OCI-LY7 (cell line): Measurements from ENCODE around the gene C3. TPM values are rescaled to one million over a fixed set of nuclear protein-coding genes. Genes with fewer than 3 reads are reported as not detected.

Experiments
- BruUV-seq: library from RNA; stranded (reverse); fragments of 400-500 nt; replicated peaks from 2 replicates; lab custom pipeline; 2021; lab: Mats Ljungman, UMichigan
- CTCF ChIA-PET: fragments of 300-600 bp; sonication (Branson Sonifier 250); formaldehyde crosslinking; loops from one replicate; lab custom pipeline; 2022; ENCODE audit warnings: antibody characterized with exemption; ENCODE audit not compliant: unreplicated experiment; lab: Charles Lee
- POLR2A ChIA-PET: fragments of 300-600 bp; sonication (Branson Sonifier 250); formaldehyde crosslinking; loops from one replicate; lab custom pipeline; 2022; ENCODE audit warnings: antibody characterized with exemption; lab: Charles Lee
- DNase-seq: peaks from one replicate; pipeline ENCODE4 v3.0.0-alpha.2; 2015; ENCODE audit warnings: low spot score
- H2AFZ ChIP-seq: fragments of 200-600 bp; sonication (generic), shearing (Covaris generic); 2 replicates; pipeline ENCODE4 v1.6.1; 2014; ENCODE audit warnings: mild to moderate bottlenecking, antibody characterized with exemption, low read length, moderate library complexity
- H3K27ac ChIP-seq: fragments of 200-600 bp; sonication (generic); 2 replicates; pipeline ENCODE4 v1.5.1; 2014; ENCODE audit warnings: mixed run types, low read depth, mild to moderate bottlenecking, moderate library complexity, low read length, inconsistent platforms; ENCODE audit not compliant: poor library complexity, severe bottlenecking
- H3K36me3 ChIP-seq: fragments of 200-600 bp; sonication (generic); 2 replicates; pipeline ENCODE4 v1.6.1; 2014; ENCODE audit warnings: mild to moderate bottlenecking, antibody characterized with exemption, low read length, moderate library complexity, mixed read lengths; ENCODE audit not compliant: insufficient read depth
- H3K4me1 ChIP-seq: fragments of 200-600 bp; sonication (generic); 2 replicates; pipeline ENCODE4 v1.5.1; 2014; ENCODE audit warnings: mild to moderate bottlenecking, low read length; ENCODE audit not compliant: insufficient read depth, poor library complexity, severe bottlenecking
- H3K4me2 ChIP-seq: fragments of 200-600 bp; sonication (generic); 2 replicates; pipeline ENCODE4 v1.6.1; 2014; ENCODE audit warnings: mild to moderate bottlenecking, low read length
- H3K4me3 ChIP-seq: fragments of 200-600 bp; sonication (generic); 2 replicates; pipeline ENCODE4 v1.5.1; 2014; ENCODE audit warnings: mild to moderate bottlenecking, low read depth, low read length; ENCODE audit not compliant: poor library complexity, severe bottlenecking
- H3K79me2 ChIP-seq: fragments of 200-600 bp; sonication (generic); 2 replicates; pipeline ENCODE4 v1.6.1; 2016; ENCODE audit warnings: low read depth, mild to moderate bottlenecking, low read length, moderate library complexity, mixed read lengths; ENCODE audit not compliant: insufficient read depth
- H3K9me2 ChIP-seq: fragments of 200-600 bp; sonication (generic); 2 replicates; pipeline ENCODE4 v1.6.1; 2016; ENCODE audit warnings: mild to moderate bottlenecking, low read length, mixed read lengths; ENCODE audit not compliant: insufficient read depth
- H3K9me3 ChIP-seq: fragments of 200-600 bp; sonication (generic); 2 replicates; pipeline ENCODE4 v1.6.1; 2014; ENCODE audit warnings: mild to moderate bottlenecking, mixed run types, low read length, mixed read lengths
- H4K20me1 ChIP-seq: fragments of 200-600 bp; sonication (generic); 2 replicates; pipeline ENCODE4 v1.6.1; 2014; ENCODE audit warnings: mild to moderate bottlenecking, antibody characterized with exemption, low read length, moderate library complexity, mixed read lengths; ENCODE audit not compliant: insufficient read depth
- CTCF ChIP-seq: fragments of 200-600 bp; sonication (generic); conservative IDR thresholded peaks from 2 replicates; pipeline ENCODE4 v1.5.1; 2014; ENCODE audit warnings: mild to moderate bottlenecking, antibody characterized with exemption, low read length, moderate library complexity, mixed read lengths
- EZH2phosphoT487 ChIP-seq: fragments of 200-600 bp; sonication (generic); IDR thresholded peaks from 2 replicates; pipeline ENCODE4 v1.6.1; 2018; ENCODE audit warnings: low read depth, borderline replicate concordance, mild to moderate bottlenecking, mixed run types, antibody characterized with exemption, low read length, moderate library complexity, mixed read lengths
- intact Hi-C: fragments of 100-400 bp; cut with micrococcal nuclease; formaldehyde crosslinking; loops from one replicate; pipeline ENCODE4 v1.10.0; 2022; ENCODE audit not compliant: unreplicated experiment
- total RNA-seq, 2 experiments: library from RNA; depleted of rRNA in 1 of 2; stranded (reverse); fragments of >200 nt in 1 of 2; shearing (Covaris generic) in 1 of 2; gene quantifications; 2 replicates each; pipeline ENCODE4 v1.2.3, GENCODE V29; 2014 to 2022

The C3 gene
- total RNA-seq, 2 experiments from 2014 or later, result 0.13 TPM; not detected in 1

DNA sequence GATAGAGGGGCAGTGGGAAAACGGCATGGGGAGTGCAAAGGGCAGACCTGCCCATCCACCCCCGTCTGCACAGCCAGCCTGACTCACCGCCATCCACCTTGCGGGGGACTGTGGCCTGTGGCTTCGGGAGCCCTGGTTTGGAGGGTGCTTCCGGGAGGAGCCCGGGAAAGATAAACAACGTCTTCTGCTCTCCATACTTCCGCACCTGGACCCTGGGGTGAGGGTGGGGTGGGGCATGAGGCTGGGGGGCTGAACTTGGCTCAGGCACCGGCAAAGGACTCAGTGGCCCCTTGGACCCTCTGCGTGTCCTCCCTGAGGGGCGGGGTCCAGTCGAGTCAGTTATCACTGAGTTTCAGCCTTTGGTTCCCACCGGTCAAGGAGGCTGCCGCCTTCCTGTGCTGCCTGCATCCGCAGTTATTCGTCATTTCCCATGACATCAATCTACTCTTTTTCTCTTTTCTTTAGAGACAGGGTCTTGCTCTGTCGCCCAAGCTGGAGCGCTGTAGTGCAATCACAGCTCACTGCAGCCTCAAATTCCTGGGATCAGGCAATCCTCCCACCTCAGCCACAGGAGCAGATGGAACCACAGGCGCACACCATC, 13.7 kb upstream of the C3 start:
- Histone ChIP-seq H3K9me3 (no peaks in the 10 kb centered on the region), H2AFZ (no peak overlapping the region), H3K4me1 (peaks cover 27% of the 10 kb centered on the region), H3K9me2 (no peaks in the 10 kb centered on the region), H3K27ac (no peak overlapping the region), H4K20me1 (no peaks in the 10 kb centered on the region), H3K4me3 (no peak overlapping the region), H3K4me2 (no peak overlapping the region), H3K79me2 (peaks cover 13% of the 10 kb centered on the region; the same call in 1 of the 2 replicates), H3K36me3 (no peaks in the 10 kb centered on the region; the same call in 1 of the 2 replicates)
- intact Hi-C loops, result no loop called here
- DNase-seq, result no peak
- ChIA-PET POLR2A (no interaction called here), CTCF (no interaction called here)
- no TSS peak for BruUV-seq
- TF ChIP-seq CTCF (no peak), EZH2phosphoT487 (no peak)

DNA sequence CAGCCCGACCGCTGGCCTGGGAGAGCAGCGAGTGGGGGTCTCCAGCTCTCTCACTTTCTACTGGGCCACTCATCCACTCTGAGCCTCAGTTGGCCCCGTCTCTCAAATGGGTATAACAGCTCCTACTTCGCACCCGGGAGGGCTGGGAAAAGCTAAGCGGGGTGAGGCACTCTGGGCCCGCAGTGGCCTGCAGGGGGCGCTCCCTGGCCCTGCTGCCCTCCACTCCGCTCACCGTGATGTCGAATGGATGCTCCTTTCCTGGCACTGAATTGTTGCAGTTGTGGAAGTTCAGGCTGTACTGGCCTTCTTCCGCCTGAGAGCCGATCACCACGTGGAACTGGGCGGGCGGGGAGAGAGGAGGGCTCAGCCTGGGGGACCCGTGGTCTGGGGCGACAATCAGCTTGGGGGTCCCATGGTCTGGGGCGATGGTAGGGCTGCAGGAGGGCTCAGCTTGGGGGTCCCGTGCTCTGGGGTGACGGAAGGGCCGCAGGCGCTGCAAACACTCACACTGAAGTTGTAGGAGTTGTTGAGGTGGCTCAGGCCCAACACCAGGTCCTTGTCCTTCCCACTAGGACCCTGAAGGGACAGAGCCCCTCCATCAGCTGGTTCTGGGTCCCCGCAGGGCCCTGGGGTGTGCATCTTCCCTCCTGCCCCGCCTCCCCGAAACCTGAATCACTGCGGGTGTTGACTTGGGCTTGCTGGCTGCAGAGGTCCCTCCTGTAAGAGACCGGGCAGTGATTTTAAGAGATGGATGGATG, 13.1 kb upstream of the C3 start:
- peak; percentile 45 for DNase-seq
- Histone ChIP-seq H2AFZ (no peak overlapping the region), H3K27ac (no peak overlapping the region), H3K79me2 (peaks cover 13% of the 10 kb centered on the region; the same call in 1 of the 2 replicates), H3K36me3 (no peaks in the 10 kb centered on the region; the same call in 1 of the 2 replicates), H3K9me3 (no peaks in the 10 kb centered on the region), H3K4me1 (peaks cover 24% of the 10 kb centered on the region), H4K20me1 (no peaks in the 10 kb centered on the region), H3K4me2 (no peak overlapping the region), H3K9me2 (no peaks in the 10 kb centered on the region), H3K4me3 (no peak overlapping the region)
- ChIA-PET POLR2A (no interaction called here), CTCF (no interaction called here)
- TF ChIP-seq EZH2phosphoT487 (no peak), CTCF (peak; percentile 86)
- BruUV-seq, result no TSS peak
- intact Hi-C loops, result no loop called here
